Endothelial cell (in vitro differentiated cells): ENCODE data around the gene CCDC138. TPM values are rescaled to one million over a fixed set of nuclear protein-coding genes. Genes with fewer than 3 reads are reported as not detected.

ENCODE experiments used
- DNase-seq: peaks from one replicate; pipeline ENCODE4 v3.0.0; 2021; ENCODE audit warnings: low spot score
- H3K27ac Mint-ChIP-seq: one replicate; pipeline ENCODE4 v1.8.0; 2021; ENCODE audit warnings: mixed read lengths, inconsistent platforms; ENCODE audit not compliant: unreplicated experiment
- H3K27me3 Mint-ChIP-seq: one replicate; pipeline ENCODE4 v1.8.0; 2021; ENCODE audit warnings: mild to moderate bottlenecking, moderate library complexity, mixed read lengths, inconsistent platforms; ENCODE audit not compliant: unreplicated experiment
- H3K36me3 Mint-ChIP-seq: one replicate; pipeline ENCODE4 v1.8.0; 2021; ENCODE audit warnings: mild to moderate bottlenecking, low read depth, mixed read lengths, inconsistent platforms; ENCODE audit not compliant: unreplicated experiment
- H3K4me1 Mint-ChIP-seq: one replicate; pipeline ENCODE4 v1.8.0; 2021; ENCODE audit warnings: mild to moderate bottlenecking, mixed read lengths, inconsistent platforms; ENCODE audit not compliant: unreplicated experiment
- H3K4me3 Mint-ChIP-seq: one replicate; pipeline ENCODE4 v1.8.0; 2021; ENCODE audit warnings: mild to moderate bottlenecking, mixed read lengths, inconsistent platforms; ENCODE audit not compliant: unreplicated experiment
- H3K9me3 Mint-ChIP-seq: one replicate; pipeline ENCODE4 v1.8.0; 2021; ENCODE audit warnings: mixed read lengths, inconsistent platforms; ENCODE audit not compliant: unreplicated experiment
- total RNA-seq: library from RNA; stranded (reverse); fragmentation: NEBNext Ultra II Directional; extraction: Animal tissue kit (Norgen Biotek cat#: 25700); gene quantifications from one replicate; pipeline ENCODE4 v1.2.1, GENCODE V29; 2021; ENCODE audit not compliant: unreplicated experiment
- TF ChIP-seq, protein P1 (sequence below): fragments of 200-600 bp; sonication (generic); IDR thresholded peaks from one replicate; pipeline ENCODE4 v1.5.0; 2021; ENCODE audit warnings: antibody characterized with exemption; ENCODE audit not compliant: unreplicated experiment

Gene CCDC138
- total RNA-seq, 1 donor from 2014 or later = 7.6 TPM

DNA sequence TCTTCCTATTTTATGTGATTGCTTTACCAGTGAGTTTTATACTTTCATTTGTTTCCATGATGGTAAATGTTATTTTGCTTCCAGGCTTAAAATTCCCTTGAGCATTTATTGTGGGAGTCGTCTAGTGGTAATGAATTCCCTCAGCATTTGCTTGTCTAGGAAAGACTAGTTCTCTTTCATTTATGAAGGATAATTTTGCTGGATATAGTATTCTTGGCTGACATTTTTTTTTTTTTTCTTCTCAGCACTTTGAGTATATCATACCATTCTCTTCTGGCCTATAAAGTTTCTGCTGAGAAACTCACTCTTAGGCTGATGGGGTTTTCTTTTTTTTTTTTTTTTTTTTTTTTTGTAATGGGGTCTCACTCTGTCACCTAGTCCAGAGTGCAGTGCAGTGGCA, 103.3 kb downstream of the CCDC138 start:
- Mint-ChIP-seq H3K4me1 (no peaks in the 10 kb centered on the region), H3K9me3 (no peaks in the 10 kb centered on the region), H3K27me3 (no peaks in the 10 kb centered on the region), H3K36me3 (peaks cover 4% of the 10 kb centered on the region), H3K4me3 (no peak overlapping the region), H3K27ac (no peak overlapping the region)
- TF ChIP-seq, protein P1, sequence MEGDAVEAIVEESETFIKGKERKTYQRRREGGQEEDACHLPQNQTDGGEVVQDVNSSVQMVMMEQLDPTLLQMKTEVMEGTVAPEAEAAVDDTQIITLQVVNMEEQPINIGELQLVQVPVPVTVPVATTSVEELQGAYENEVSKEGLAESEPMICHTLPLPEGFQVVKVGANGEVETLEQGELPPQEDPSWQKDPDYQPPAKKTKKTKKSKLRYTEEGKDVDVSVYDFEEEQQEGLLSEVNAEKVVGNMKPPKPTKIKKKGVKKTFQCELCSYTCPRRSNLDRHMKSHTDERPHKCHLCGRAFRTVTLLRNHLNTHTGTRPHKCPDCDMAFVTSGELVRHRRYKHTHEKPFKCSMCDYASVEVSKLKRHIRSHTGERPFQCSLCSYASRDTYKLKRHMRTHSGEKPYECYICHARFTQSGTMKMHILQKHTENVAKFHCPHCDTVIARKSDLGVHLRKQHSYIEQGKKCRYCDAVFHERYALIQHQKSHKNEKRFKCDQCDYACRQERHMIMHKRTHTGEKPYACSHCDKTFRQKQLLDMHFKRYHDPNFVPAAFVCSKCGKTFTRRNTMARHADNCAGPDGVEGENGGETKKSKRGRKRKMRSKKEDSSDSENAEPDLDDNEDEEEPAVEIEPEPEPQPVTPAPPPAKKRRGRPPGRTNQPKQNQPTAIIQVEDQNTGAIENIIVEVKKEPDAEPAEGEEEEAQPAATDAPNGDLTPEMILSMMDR = no peak
- no peak for DNase-seq

DNA sequence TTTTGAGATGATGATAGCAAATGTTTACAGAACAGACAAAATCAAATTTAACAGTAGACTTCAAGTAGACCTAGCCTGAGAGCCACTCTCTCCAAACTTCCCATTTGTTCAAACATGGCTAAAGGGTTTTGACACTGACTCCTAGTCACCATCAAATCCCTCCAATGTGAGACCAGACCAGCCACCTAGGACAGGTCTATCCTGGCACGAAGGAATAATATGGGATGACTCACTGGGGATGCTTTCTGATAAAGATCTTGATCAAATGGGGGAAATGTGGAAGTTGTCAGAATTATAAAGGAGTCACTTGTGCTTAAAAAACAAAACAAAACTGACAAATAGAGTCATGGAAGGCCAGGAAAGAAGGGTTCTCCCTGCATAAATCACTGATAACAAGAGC, 106.7 kb downstream of the CCDC138 start:
- Mint-ChIP-seq H3K27ac (no peak overlapping the region), H3K36me3 (peaks cover 4% of the 10 kb centered on the region)

DNA sequence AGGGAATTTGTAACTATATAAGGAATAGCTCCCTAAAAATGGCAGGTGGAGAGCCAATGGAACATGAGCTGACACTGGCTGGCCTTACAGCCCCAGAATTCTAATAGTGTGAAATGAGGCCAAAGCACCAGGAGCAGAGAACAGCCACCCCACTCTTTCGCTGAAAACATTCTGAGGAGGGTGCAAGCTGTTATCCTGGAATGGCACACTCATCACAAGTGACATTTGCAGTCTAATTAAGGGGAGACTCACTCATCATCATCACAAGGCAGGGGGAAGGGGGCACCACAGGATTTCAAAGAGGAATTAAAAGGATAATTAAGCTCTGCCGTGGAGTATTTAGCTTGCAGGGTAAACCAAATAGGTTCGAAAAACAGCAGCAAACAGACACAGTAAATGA, 108.2 kb downstream of the CCDC138 start:
- H3K4me3 Mint-ChIP-seq = no peak overlapping the region
- H3K36me3 Mint-ChIP-seq = peaks cover 4% of the 10 kb centered on the region
- H3K9me3 Mint-ChIP-seq = no peaks in the 10 kb centered on the region
- DNase-seq = no peak
- H3K27ac Mint-ChIP-seq = no peak overlapping the region
- no peaks in the 10 kb centered on the region for H3K4me1 Mint-ChIP-seq
- no peaks in the 10 kb centered on the region for H3K27me3 Mint-ChIP-seq
- TF ChIP-seq, protein P1 = no peak

More for the DNA sequence above, 106.7 kb downstream of the CCDC138 start:
- Mint-ChIP-seq H3K9me3 (no peaks in the 10 kb centered on the region), H3K4me1 (no peaks in the 10 kb centered on the region), H3K27me3 (no peaks in the 10 kb centered on the region), H3K4me3 (no peak overlapping the region)
- no peak for DNase-seq
- TF ChIP-seq, protein P1 = no peak

DNA sequence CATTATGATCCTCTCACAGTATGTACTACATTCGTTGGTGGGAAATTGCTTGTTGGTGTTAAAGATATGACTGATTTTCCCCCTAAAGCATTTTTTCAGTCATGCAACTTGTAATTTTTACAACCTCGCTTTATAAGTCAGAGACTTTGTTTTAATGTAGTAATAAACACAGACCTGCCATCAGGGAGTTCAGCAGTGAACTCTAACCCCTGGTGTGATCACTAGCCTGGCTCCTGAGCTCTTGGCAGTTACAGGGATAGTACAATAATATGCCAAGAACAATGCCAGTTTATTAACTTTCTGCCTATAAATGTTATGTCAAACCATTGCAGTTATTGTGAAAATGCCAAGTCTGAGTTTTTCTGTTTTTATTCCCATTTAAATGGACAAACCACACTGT, 108.6 kb downstream of the CCDC138 start:
- Mint-ChIP-seq H3K27me3 (no peaks in the 10 kb centered on the region), H3K9me3 (no peaks in the 10 kb centered on the region), H3K4me3 (no peak overlapping the region), H3K4me1 (no peaks in the 10 kb centered on the region), H3K27ac (no peak overlapping the region), H3K36me3 (peaks cover 4% of the 10 kb centered on the region)
- TF ChIP-seq, protein P1 = no peak
- DNase-seq = no peak

DNA sequence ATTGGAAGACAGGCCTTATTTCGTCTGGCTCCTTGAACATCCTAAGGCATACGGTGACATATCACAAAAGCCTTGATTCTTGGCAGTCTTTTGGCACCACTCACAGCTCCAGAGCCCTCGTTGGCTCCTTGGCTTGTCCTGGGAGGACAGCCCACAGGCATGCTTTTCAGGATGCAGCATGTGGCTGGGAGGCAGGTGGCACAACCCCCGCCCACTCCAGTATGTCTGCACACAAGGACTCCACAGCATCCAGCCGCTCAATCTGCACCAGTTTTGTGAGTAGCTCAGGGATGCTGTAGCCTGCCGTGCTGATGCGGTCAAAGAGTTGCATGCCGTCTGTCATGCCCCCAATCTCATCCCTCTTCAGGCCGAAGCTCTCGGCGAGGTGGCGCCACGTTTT, 110.2 kb downstream of the CCDC138 start:
- Mint-ChIP-seq H3K4me1 (no peaks in the 10 kb centered on the region), H3K9me3 (no peaks in the 10 kb centered on the region), H3K27ac (no peak overlapping the region), H3K4me3 (no peak overlapping the region), H3K27me3 (no peaks in the 10 kb centered on the region), H3K36me3 (no peaks in the 10 kb centered on the region)
- no peak for DNase-seq
- TF ChIP-seq, protein P1 = no peak
